ENCODE data around the gene KCNQ2.
"Not testable (repeated sequence)": the region's sequence is repeated elsewhere in the genome, so short reads cannot be mapped to it uniquely, and the experiment has no call there.

Gene KCNQ2

DNA sequence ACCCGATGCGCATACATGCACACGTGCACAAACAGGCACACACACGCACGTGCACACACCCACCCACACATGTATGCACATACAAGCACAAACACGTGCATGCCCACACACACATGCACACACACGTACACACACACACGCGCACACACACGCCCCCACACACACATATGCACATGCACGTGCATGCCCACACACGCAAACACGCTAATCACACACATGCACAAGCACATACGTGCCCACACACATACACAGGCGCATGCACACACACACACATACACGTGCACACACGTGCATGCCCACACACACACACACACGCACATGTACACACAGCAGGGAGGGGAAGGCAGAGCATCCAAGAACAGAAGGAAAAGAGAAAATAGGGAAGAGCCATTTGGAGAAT, 84.5 kb downstream of the KCNQ2 start:
- Histone ChIP-seq H3K36me3 (ENCODE audit: insufficient read depth, low read length) (no peaks in the 10 kb centered on the region), H3K9me3 (replicated peaks; ENCODE audit: low read length) (peaks cover 16% of the 10 kb centered on the region), H3K4me1 (ENCODE audit: control insufficient read depth, insufficient read depth, low read length) (no peaks in the 10 kb centered on the region), H3K4me3 (ENCODE audit: low read length) (no peak overlapping the region), H3K27me3 (ENCODE audit: control insufficient read depth, insufficient read depth, low read length) (no peaks in the 10 kb centered on the region), H3K9ac (ENCODE audit: low read depth, low read length) (no peak overlapping the region), H3K4me2 (ENCODE audit: low read length) (no peak overlapping the region)

DNA sequence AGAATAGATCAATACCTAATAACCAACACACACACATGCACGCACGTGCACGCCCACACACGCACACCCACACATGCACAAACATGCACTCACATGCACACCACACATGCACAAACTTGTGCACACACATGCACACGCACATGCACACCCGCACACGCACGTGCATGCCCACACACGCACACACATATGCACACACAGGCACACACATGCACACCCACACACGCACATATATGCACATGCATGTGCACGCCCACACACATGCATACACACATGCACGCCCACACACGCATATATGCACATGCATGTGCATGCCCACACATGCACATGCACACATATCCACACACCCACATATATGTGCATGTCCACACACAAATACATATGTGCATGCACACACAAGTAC, 85.1 kb downstream of the KCNQ2 start:
- no peaks in the 10 kb centered on the region for H3K36me3 ChIP-seq (ENCODE audit: insufficient read depth, low read length)
- no peak overlapping the region for H3K9ac ChIP-seq (ENCODE audit: low read depth, low read length)
- no peaks in the 10 kb centered on the region for H3K4me1 ChIP-seq (ENCODE audit: control insufficient read depth, insufficient read depth, low read length)
- H3K4me3 ChIP-seq (ENCODE audit: low read length), result no peak overlapping the region
- peaks cover 16% of the 10 kb centered on the region for H3K9me3 ChIP-seq (replicated peaks; ENCODE audit: low read length)
- H3K4me2 ChIP-seq (ENCODE audit: low read length), result no peak overlapping the region
- no peaks in the 10 kb centered on the region for H3K27me3 ChIP-seq (ENCODE audit: control insufficient read depth, insufficient read depth, low read length)

DNA sequence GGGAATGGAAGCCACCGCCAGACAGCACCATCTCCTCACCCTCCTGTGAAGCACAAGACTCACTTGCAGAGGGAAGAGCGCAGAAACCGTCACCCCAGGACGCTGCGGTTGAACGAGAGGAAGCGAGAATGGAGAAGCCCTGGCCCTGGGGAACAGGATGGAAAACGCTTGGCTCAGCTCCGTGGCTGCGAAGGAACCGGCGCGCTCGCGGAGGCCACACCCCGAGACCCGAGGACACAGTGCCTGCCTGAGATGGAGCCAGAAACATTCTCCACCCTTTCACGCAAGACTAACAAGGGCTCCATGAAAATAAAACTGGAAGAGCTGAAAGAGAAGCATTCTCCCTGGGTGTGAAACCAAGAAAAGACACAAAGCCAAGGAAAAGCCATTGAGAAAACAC, 86.0 kb downstream of the KCNQ2 start:
- Histone ChIP-seq H3K4me3 (ENCODE audit: low read length) (no peak overlapping the region), H3K36me3 (ENCODE audit: insufficient read depth, low read length) (no peaks in the 10 kb centered on the region), H3K9me3 (replicated peaks; ENCODE audit: low read length) (peaks cover 15% of the 10 kb centered on the region), H3K9ac (ENCODE audit: low read depth, low read length) (no peak overlapping the region), H3K4me1 (ENCODE audit: control insufficient read depth, insufficient read depth, low read length) (no peaks in the 10 kb centered on the region), H3K27me3 (ENCODE audit: control insufficient read depth, insufficient read depth, low read length) (no peaks in the 10 kb centered on the region), H3K4me2 (ENCODE audit: low read length) (no peak overlapping the region)

DNA sequence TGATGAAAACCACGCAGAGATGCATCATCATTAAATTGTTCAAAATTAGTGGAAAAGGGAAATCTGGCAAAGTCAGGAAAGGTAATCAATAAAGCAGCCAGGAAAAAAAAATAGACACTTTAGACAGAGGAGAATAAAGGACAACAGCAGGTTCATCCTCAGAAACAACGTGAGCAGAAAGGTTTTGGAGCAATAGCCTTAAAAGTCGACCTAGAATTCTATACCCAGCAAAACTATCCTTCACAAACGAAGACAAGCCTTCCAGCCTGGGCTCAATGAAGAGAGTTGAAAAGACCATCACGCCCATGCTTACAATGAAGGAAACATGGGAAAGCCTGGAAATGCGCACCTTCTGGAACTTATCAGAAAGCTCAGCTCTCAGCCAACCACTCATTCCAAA, 86.6 kb downstream of the KCNQ2 start:
- no peaks in the 10 kb centered on the region for H3K36me3 ChIP-seq (ENCODE audit: insufficient read depth, low read length)
- no peaks in the 10 kb centered on the region for H3K27me3 ChIP-seq (ENCODE audit: control insufficient read depth, insufficient read depth, low read length)
- H3K4me3 ChIP-seq (ENCODE audit: low read length), result no peak overlapping the region
- no peak overlapping the region for H3K4me2 ChIP-seq (ENCODE audit: low read length)
- H3K9me3 ChIP-seq (replicated peaks; ENCODE audit: low read length), result peaks cover 13% of the 10 kb centered on the region
- H3K4me1 ChIP-seq (ENCODE audit: control insufficient read depth, insufficient read depth, low read length), result no peaks in the 10 kb centered on the region
- H3K9ac ChIP-seq (ENCODE audit: low read depth, low read length), result no peak overlapping the region

DNA sequence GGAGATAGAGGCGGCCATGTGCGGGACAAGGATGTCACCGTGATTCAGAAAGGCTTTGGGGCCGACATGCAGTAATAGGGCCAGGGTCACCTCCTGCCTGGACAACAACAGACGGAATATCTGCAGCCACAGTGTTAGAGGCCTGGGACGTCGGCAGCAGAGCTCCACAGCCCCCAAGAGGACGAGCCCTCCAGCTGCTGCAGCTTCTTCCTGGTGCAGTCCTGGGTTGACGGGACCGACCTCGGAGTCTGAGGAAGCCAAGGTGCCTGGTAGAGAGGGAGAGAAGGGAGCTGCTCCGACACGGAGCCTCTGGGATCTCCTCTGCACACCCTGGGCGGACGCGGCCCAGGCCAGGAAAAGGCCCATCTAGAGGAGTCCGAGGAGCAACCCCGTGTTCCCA, 88.1 kb downstream of the KCNQ2 start:
- H3K9ac ChIP-seq (ENCODE audit: low read depth, low read length), result no peak overlapping the region
- no peak overlapping the region for H3K4me2 ChIP-seq (ENCODE audit: low read length)
- H3K36me3 ChIP-seq (ENCODE audit: insufficient read depth, low read length), result no peaks in the 10 kb centered on the region
- H3K4me3 ChIP-seq (ENCODE audit: low read length), result no peak overlapping the region
- peaks cover 13% of the 10 kb centered on the region for H3K9me3 ChIP-seq (replicated peaks; ENCODE audit: low read length)
- H3K27me3 ChIP-seq (ENCODE audit: control insufficient read depth, insufficient read depth, low read length), result no peaks in the 10 kb centered on the region
- no peaks in the 10 kb centered on the region for H3K4me1 ChIP-seq (ENCODE audit: control insufficient read depth, insufficient read depth, low read length)

DNA sequence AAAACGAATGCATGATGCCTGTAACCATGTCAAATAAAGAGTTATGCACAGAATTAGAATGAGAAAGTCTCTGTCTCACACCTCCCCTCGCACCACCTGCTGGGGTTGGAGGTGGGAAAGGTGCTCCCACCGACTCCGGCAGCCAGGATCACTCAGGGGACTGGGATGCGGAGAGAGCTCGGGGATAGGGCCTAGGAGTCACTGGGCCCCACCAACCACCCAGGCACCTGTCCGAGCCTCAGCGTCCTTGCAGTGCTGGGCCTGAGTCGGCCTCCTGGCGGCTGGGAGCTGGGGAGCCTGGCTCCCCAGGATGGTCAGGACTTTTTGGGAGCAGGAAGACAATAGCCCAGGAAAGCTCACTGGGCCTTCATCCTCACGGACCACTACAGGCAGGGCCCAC, 88.9 kb downstream of the KCNQ2 start:
- no peaks in the 10 kb centered on the region for H3K27me3 ChIP-seq (ENCODE audit: control insufficient read depth, insufficient read depth, low read length)
- H3K9me3 ChIP-seq (replicated peaks; ENCODE audit: low read length), result peaks cover 13% of the 10 kb centered on the region
- no peak overlapping the region for H3K9ac ChIP-seq (ENCODE audit: low read depth, low read length)
- H3K36me3 ChIP-seq (ENCODE audit: insufficient read depth, low read length), result no peaks in the 10 kb centered on the region
- H3K4me2 ChIP-seq (ENCODE audit: low read length), result no peak overlapping the region
- H3K4me3 ChIP-seq (ENCODE audit: low read length), result no peak overlapping the region
- H3K4me1 ChIP-seq (ENCODE audit: control insufficient read depth, insufficient read depth, low read length), result no peaks in the 10 kb centered on the region

DNA sequence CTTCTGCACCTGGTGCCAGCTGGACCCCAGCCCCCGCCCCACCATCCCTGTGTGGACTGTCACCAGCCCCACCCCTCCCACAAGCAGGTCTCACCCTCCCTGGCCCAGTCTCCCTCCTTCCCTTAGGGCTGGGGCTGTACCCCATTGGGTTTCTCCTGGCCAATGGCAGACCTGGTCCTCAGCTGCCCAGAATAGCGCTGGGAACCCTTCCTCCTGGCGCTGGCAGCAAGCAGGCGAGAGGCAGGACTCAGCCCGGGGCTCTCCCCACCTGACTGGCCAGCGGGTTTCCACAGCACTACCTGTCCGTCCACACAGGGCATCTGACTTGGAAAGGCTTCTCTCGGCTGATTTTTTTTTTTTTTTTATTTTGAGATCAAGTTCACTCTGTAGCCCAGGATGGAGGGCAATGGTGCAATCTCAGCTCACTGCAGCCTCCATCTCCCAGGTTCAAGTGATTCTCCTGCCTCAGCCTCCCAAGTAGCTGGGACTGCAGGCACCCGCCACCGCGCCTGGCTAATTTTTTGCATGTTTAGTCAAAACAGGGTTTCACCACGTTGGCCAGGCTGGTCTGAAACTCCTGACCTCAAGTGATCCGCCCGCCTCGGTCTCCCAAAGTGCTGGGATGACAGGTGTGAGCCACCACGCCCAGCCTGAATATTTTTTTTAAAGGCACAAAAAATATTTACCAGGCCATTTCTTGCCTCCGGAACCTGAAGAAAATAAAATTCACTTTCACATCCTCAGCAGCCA, 89.7 kb downstream of the KCNQ2 start:
- H3K4me3 ChIP-seq (ENCODE audit: low read length), result no peak overlapping the region

DNA sequence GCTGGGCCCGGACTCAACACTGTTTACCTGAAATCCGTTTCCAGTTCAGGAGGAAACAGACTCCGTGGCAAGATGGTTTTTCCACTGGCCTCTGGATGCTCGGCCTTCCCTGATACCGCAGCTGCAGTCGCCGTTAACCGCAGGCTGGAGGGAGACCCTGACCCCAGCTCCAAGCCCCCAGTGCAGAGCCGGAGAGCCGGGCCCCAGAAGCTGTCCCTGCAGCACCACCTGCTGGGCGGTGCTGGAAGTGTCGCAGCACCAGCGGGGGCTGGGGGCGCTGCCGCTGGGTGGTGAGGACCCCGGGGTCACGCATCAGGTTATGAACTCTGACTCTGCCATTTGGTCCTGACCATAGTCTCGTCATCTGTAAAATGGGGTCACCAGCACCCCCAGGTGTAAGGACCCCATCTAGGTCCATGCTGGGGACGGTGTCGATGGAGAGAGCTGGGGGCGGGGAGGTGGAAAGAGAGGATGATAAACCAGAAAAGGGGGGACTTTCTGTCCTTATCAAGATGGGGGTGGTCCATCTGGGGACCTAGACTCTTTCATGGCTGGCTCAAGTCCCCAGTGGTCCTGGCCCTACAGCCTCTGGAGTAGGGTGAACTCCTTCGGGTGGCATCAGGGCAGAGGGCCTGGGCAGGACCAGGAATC, 90.5 kb downstream of the KCNQ2 start:
- H3K27me3 ChIP-seq (ENCODE audit: control insufficient read depth, insufficient read depth, low read length), result peaks cover 10% of the 10 kb centered on the region
- H3K4me2 ChIP-seq (ENCODE audit: low read length), result no peak overlapping the region
- peaks cover 8% of the 10 kb centered on the region for H3K9me3 ChIP-seq (replicated peaks; ENCODE audit: low read length)
- no peaks in the 10 kb centered on the region for H3K36me3 ChIP-seq (ENCODE audit: insufficient read depth, low read length)
- H3K4me1 ChIP-seq (ENCODE audit: control insufficient read depth, insufficient read depth, low read length), result no peaks in the 10 kb centered on the region
- no peak overlapping the region for H3K9ac ChIP-seq (ENCODE audit: low read depth, low read length)
- no peak overlapping the region for H3K4me3 ChIP-seq (ENCODE audit: low read length)

More for the DNA sequence above, 89.7 kb downstream of the KCNQ2 start:
- no peak overlapping the region for H3K9ac ChIP-seq (ENCODE audit: low read depth, low read length)
- peaks cover 10% of the 10 kb centered on the region for H3K9me3 ChIP-seq (replicated peaks; ENCODE audit: low read length)
- no peaks in the 10 kb centered on the region for H3K4me1 ChIP-seq (ENCODE audit: control insufficient read depth, insufficient read depth, low read length)
- no peaks in the 10 kb centered on the region for H3K36me3 ChIP-seq (ENCODE audit: insufficient read depth, low read length)
- peaks cover 5% of the 10 kb centered on the region for H3K27me3 ChIP-seq (ENCODE audit: control insufficient read depth, insufficient read depth, low read length)
- no peak overlapping the region for H3K4me2 ChIP-seq (ENCODE audit: low read length)

DNA sequence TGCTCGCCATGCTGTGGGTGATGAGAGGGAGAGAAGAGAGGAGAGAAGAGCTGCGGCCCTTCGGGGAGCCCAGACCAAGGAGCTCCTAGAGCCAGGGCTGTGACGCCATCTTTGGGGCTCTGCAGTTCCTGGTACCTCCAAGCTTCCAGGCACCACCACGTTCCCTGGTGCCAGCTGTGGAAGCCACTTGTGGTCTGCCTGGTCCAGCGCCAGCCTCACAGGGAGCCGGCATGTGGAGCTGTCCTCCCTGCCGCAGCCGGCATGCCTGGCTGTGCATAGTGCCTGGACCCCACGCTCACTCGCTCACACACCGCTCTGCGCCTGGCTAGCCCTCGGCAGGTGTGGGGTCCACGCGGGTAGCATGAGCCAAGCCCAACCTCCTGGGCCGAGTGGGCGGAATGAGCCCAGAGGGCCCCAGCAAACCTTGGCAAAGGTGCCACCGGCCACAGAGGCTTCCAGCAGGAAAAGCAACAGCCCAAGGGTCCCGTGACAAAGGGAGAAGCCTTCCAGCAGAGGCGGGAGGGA, 92.0 kb downstream of the KCNQ2 start:
- Histone ChIP-seq H3K9ac (ENCODE audit: low read depth, low read length) (no peak overlapping the region), H3K4me2 (ENCODE audit: low read length) (no peak overlapping the region), H3K27me3 (ENCODE audit: control insufficient read depth, insufficient read depth, low read length) (peaks cover 14% of the 10 kb centered on the region)

DNA sequence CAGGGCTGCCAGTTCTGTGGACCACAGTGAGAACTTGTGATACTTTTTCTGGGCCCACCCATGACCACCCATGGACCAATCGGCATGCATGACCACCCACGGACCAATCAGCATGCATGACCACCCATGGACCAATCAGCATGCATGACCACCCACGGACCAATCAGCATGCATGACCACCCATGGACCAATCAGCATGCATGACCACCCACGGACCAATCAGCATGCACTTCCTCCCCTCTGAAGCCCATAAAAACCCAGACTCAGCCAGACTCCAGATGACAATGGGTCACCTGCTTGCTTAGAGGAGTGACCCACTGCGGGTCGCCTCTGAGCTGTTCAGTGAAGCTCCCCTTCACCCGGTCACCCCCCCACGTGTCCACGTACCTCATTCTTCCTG, 92.6 kb downstream of the KCNQ2 start:
- H3K27me3 ChIP-seq (ENCODE audit: control insufficient read depth, insufficient read depth, low read length), result peaks cover 14% of the 10 kb centered on the region
- not testable (repeated sequence) for H3K4me3 ChIP-seq (ENCODE audit: low read length); H3K9ac ChIP-seq (ENCODE audit: low read depth, low read length); H3K36me3 ChIP-seq (ENCODE audit: insufficient read depth, low read length); H3K4me1 ChIP-seq (ENCODE audit: control insufficient read depth, insufficient read depth, low read length); H3K4me2 ChIP-seq (ENCODE audit: low read length); H3K9me3 ChIP-seq (replicated peaks; ENCODE audit: low read length)

More for the DNA sequence above, 92.0 kb downstream of the KCNQ2 start:
- no peak overlapping the region for H3K4me3 ChIP-seq (ENCODE audit: low read length)
- H3K36me3 ChIP-seq (ENCODE audit: insufficient read depth, low read length), result no peaks in the 10 kb centered on the region
- H3K9me3 ChIP-seq (replicated peaks; ENCODE audit: low read length), result no peaks in the 10 kb centered on the region
- no peaks in the 10 kb centered on the region for H3K4me1 ChIP-seq (ENCODE audit: control insufficient read depth, insufficient read depth, low read length)

DNA sequence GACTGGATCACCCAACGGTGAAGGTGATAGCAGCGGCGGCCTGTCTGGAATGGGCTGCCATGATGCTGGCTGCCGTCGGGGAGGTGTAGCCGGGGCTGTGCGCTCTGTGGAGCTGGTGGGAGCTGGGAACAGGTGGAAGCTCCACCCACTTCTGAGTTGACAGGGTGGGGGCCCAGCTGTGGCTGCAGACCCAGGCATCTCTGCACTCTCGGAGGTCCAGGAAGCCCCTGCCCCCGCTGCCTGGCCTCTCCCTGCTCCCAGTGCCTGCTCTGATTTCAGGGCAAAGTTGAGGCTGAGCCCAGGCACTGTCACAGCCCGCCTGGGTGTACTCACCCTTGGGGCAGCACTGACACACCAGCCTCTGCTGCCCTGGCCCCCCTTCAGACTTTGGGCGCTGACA, 93.2 kb downstream of the KCNQ2 start:
- H3K36me3 ChIP-seq (ENCODE audit: insufficient read depth, low read length), result no peaks in the 10 kb centered on the region
- no peaks in the 10 kb centered on the region for H3K4me1 ChIP-seq (ENCODE audit: control insufficient read depth, insufficient read depth, low read length)
- no peak overlapping the region for H3K4me3 ChIP-seq (ENCODE audit: low read length)
- no peak overlapping the region for H3K4me2 ChIP-seq (ENCODE audit: low read length)
- H3K9ac ChIP-seq (ENCODE audit: low read depth, low read length), result no peak overlapping the region
- no peaks in the 10 kb centered on the region for H3K9me3 ChIP-seq (replicated peaks; ENCODE audit: low read length)
- H3K27me3 ChIP-seq (ENCODE audit: control insufficient read depth, insufficient read depth, low read length), result peaks cover 14% of the 10 kb centered on the region

DNA sequence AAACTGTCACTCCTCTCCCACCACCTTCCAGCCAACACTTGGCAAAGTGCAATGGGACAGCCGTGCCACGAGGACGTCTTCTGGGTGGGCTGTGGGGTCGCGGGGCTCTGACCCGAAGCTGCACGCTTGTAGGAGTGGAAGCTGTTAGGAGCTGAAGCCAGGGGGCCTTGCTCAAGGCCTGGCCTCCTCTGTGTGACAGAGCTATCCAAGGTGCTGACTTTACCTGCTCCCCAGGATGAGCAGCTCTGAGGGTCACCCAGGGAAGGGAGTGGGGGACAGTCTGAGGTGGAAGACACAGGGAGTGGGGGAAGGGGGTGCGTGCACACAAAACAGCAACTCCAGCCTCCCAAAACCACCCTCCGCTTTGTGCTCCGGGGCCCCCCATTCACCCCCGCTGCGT, 93.8 kb downstream of the KCNQ2 start:
- Histone ChIP-seq H3K36me3 (ENCODE audit: insufficient read depth, low read length) (no peaks in the 10 kb centered on the region), H3K27me3 (ENCODE audit: control insufficient read depth, insufficient read depth, low read length) (peaks cover 16% of the 10 kb centered on the region), H3K4me3 (ENCODE audit: low read length) (no peak overlapping the region), H3K4me1 (ENCODE audit: control insufficient read depth, insufficient read depth, low read length) (no peaks in the 10 kb centered on the region), H3K9ac (ENCODE audit: low read depth, low read length) (no peak overlapping the region), H3K4me2 (ENCODE audit: low read length) (no peak overlapping the region), H3K9me3 (replicated peaks; ENCODE audit: low read length) (no peaks in the 10 kb centered on the region)

Measured in skeletal muscle satellite cell (primary cell).